GM03348 (cell line): ENCODE results near the gene SIM1.

Source experiments
- DNase-seq: peaks from one replicate; pipeline ENCODE4 v3.0.0; 2012; ENCODE audit warnings: low spot score

Gene SIM1

DNA sequence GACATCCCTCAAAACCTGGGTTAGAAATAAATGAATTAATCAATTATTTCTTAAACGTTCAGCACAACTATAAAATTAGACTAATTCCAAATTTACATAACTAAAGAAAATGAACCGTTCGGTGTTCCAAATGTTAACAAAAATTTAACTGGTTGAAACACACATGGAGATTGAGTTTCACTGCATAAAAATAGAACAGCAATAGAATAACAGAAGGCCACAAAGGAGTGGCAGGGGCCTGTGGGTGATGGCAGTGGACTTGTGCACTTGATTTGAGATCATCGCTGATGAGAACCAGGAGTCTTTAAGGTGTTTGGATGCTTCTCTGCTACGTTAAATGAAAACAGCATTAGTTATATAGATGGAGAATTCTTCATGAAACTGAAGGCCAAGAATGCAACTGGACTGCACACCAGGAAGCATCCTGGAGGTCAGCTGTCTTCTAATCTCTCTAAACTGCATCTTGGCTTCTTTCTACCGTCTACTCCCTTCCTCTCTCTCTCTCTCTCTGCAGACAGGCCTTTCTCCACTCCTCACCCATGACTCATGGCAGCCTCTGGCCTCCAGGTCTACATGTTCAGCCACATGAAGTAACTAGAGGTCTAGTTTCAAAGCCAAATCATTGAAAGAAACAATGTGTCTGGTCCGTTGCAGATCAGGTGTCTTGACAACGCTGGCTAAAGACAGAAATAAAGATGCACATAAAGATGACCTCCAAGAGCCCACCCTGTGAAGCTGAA is 111.3 kb downstream of the SIM1 start:
- DNase-seq = peak; percentile 54

DNA sequence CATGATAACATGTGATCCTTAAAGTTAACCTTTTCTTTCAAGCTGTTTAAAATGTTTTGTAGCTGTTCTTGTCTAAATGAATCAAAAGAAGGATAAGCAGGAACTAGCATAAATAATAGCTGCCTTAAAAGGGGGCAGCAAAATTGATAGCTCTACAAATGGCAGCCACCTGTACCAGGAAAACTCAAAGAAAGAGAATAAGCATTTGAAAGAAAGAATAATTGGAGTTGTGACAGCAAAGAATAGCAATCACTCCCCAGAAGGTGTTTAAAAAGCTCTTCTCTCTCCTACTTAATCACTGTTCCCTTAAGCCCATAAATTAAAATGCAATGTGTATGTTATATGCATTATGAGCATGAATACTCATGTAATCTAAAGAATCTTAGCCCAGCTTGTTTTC is 114.6 kb downstream of the SIM1 start:
- DNase-seq = no peak

DNA sequence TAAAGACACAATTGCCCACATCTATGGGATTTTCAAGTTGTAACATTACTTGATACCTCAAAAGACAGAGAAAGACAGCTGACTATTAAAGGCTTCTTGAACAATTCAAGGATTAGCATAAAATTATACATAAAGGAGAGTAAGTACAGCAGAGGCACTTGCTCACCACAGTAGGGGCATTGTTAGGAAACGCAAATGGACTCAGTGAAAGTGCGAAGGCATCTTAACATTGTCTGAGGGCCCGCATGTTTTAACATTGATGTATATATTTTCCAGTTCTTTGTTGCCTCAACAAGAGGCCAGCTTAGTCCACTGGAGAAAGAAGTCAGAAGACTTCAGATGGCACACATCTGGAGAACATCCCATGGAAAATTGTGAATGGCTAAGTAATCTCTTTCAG is 115.4 kb downstream of the SIM1 start:
- DNase-seq = no peak

DNA sequence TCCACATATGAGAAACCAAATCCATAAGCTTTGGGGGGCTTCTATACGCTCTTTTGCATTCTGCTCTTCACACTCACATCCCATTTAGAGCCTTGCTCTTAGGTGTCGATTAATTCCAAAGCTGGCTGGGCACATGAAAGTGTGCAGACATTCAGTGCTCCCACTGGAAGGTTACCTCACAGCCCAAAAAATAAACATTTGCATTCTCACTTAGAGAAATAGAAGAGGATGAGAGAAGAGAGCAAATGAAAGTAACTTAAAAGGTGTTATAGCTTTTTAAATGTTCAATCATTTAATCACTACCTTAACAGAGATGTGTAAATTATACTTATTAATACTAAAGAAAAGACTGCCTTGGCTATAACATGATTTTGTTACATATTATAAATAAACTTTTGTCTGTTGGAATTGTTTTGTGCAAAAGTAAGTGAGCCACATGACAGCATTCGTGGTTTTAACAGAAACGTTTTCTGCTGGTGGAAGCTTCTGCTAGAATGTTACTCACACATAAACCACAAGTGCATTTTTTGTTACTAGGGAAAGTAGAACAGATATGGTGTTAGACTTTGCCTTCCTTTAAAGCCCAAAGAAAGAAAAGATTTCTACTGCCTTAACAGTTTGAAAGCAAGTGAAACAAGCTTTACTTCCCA is 116.7 kb downstream of the SIM1 start:
- peak; percentile 31 for DNase-seq

DNA sequence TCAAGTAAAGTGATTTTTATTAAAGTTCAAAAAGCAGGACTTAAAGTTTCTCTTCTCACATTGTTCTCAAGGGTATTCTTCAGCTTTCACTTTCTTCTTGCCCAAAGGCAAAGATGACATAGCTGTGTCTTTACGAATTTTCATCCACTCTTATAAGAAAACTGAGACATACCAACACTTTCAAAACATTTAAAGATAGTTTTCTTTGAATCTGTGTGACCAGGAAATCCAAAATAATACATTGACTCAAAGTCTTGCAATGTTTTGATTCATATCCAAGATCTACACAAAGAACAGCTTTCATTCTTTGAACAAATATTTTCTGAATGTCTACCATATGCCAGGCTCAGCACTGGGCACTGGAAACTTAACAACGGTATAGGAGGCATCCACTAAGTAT is 117.9 kb downstream of the SIM1 start:
- peak; percentile 27 for DNase-seq

DNA sequence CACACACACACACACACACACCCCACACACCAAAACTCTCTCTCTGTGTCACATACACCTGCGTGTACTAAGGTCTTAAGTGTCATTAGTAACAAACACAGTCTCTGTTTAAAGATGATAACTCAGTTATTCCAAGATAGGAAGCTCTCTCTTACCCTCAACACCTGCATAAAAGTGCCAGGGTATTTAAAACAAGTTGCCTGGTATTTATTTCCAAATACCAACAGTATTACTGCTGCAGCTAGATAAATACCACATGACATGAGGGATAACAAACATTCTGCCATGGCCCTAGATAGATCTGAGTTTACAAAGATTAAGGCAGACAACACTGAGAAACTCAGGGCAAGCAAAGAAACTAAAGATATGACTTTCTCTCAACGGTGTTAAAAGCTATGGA is 118.5 kb downstream of the SIM1 start:
- DNase-seq = no peak

DNA sequence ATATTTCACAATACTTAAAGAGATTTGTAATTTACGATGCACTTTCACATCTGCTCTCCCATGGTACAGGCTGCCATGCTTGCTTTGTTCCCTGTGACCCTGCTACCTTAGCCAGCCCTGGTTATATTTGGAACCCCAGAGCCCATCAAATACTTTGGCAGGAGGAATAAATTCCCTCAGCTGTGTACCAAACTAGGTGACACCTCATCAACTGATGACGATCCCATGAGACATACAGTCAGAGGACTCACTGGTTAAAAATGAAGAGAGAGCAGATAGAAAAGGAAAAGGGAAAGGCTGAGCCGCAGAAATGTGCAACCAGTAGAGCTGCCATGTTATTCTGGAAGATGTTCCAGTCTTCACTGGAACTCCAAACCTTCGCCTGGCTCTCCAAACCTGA is 120.0 kb downstream of the SIM1 start:
- peak; percentile 24 for DNase-seq

DNA sequence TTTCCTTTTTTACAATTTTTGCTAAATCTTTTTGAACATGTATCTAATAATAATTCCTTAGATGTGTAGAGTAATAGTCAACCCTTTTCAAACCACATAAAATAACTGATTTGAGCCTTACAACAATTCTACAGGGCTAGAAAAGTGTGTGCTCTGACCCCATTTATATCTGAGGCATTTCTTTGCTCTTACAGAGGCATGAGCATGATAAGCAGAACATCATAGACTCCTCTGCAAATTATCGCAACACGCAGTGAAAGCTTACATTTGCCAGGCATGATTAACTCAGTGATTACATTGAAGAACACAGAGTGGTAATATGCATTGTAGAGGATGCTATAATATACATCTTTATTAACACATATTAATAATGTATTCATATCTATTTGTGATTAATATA is 120.4 kb downstream of the SIM1 start:
- no peak for DNase-seq

DNA sequence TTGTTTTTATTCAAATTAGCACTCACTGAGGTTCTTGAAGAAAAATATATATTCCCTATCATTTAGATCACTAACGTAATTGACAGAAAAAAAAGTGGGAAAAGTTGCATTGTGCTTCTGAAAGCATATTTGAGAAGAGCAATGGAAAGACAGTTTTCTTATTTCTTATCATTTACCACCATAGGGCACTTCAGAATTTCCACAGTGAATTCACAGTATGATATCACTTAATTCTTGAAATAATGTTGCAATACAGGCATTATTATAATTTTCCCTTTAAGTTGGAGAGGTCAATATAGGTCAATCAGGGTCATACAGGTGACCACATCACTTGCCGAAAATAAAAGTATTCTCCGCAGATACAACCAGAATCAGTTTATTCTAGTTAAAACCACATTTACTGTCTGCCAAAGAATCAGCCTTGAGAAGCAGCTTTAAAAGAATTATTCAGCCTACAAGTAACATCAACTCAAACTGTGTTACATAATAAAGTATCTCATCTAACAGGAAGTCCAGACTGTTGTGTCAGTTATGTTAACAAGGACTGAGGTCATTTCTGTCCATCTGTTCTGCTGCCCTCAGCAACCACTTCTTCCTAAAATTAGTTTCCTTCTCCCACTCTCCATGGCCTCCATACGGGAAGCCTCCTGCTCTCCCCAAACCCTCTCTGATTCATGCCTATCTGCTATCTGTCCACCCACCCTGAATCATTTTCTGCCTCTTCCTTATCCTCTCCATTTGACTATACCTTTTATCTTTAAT is 121.2 kb downstream of the SIM1 start:
- DNase-seq = peak; percentile 15

DNA sequence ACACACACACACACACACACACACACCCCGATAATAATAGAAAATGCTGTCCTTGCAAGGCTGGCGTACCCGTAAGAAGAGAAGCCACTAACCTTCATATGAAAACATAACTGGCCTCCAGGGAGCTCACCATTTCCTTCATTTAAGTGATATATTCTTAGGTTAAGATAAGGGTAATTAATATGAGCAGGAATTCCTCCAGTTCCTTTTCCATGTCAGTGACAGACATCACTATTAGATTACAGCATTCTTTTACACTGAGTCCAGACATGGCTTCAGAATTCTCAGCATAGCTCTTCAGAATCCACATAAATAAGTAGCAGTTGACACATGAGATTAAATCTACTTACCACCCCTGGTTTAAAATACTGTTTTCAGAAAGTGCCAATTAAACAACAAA is 121.9 kb downstream of the SIM1 start:
- DNase-seq = peak; percentile 20

DNA sequence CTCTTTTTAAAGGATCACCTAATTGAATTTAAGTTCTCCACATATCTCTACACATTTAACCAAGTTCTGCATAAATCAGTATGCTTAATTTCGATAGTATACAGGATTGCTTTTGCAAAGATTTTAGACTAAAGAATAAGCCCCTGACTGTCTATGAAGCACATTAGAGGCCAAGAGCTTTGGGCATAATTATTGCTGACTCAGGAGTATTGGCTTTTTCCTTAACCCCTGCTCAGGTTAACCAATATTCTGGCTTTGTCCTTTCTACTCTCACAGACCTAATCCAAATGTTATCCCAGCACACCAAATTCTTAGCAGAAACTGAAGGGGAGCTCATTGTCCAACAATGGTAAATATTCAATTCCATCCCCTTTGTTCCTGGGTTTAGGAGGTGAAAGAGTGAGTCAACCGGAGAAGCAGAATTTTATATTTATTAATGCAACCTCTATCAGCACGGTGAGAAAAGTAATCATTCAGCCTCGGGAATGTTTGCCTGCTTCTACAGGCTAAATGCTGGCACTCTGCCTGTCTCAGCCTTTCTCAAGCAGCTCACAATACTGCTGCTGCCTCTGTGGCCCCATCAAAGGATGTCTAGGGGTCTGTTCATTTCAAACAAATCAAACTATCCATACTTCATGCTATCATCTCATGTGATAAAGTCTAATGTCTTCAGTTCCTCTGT is 125.0 kb downstream of the SIM1 start:
- no peak for DNase-seq

DNA sequence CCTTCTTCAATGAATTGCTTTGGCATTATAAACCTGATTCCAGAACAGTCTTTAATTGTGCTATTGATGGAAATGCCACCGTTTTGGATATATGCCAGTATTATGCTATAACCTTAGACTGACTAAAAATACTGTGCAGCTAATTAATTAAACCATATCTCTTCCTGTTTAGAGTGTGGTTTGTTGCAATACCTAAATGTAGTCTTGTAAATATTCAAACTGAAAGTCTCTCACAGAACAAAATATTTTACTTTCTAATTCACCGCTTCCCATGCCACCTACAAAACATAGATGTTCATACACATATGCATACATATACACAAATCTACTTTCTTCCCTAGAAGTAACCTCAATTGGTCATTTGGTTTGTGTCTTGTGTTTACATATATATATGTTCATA is 126.6 kb downstream of the SIM1 start:
- no peak for DNase-seq

DNA sequence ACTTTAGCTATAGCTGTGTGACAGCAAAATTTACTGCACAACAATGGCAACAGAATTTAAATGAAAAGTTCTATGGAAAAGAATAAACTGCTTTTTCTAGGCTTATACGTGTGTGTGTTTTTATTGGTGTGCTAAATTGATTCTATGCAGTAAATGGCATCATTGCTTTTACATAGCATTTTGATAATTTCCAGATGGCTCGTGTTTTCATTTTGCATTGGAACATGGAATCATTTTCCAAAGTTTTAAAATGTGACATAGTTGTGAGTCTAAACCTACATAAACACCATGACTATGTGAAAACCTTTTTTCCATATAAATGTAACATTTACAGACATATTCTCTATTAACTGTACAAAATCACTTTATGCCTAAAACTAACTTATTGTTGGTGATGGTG is 127.8 kb downstream of the SIM1 start:
- no peak for DNase-seq

DNA sequence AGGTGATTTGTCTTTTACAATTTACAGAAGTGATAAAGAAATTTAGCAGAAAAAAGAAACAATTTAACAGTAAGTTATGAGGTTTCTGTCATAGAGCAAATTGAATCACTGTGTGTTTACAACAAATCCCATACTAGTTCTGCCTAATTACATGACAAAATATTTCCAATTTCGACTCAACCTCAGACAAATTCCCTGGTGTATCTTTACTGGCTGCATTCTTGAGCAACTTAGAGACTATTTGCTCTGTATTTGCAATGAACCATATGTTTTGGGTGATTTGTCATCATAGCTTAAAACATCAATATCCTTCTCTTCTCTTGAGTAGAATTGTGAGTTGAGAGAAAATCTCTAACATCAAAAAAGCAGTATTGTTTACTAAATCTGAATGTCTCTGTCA is 128.7 kb downstream of the SIM1 start:
- peak; percentile 17 for DNase-seq
